AG04450 (cell line): ENCODE measurements around the gene MLC1. TPM values are rescaled to one million over a fixed set of nuclear protein-coding genes. Genes with fewer than 3 reads are reported as not detected.

Source experiments
- CTCF ChIA-PET: fragments of 300-600, 350-600 bp; formaldehyde crosslinking; extraction: SDS; loops from one replicate; lab custom pipeline; 2022; ENCODE audit warnings: antibody characterized with exemption, inconsistent platforms; lab: Charles Lee
- POLR2A ChIA-PET: fragments of 350-600 bp; formaldehyde crosslinking; extraction: SDS; loops from one replicate; lab custom pipeline; 2021; ENCODE audit warnings: antibody characterized with exemption, inconsistent platforms; lab: Yijun Ruan, JAX
- DNase-seq: peaks from one replicate; pipeline ENCODE4 v3.0.0-alpha.2; 2011; ENCODE audit warnings: low read depth, low spot score
- H3K27ac ChIP-seq: one replicate; pipeline ENCODE4 v1.5.1; 2012; ENCODE audit warnings: low read depth, low read length, control low read depth
- H3K27me3 ChIP-seq: one replicate; pipeline ENCODE4 v1.6.0; 2012; ENCODE audit warnings: low read length; ENCODE audit not compliant: control insufficient read depth, insufficient read depth
- H3K4me3 ChIP-seq: 2 replicates; pipeline ENCODE4 v1.5.1; 2011; ENCODE audit warnings: mild to moderate bottlenecking, low read depth, low read length, control low read depth
- H3K9me3 ChIP-seq: 2 replicates; pipeline ENCODE4 v1.5.1; 2012; ENCODE audit warnings: low read length; ENCODE audit not compliant: control insufficient read depth, insufficient read depth
- CTCF ChIP-seq: IDR thresholded peaks from 2 replicates; pipeline ENCODE4 v1.5.1; 2011; ENCODE audit warnings: low read depth, low read length, control low read depth, inconsistent platforms
- polyA plus RNA-seq: library from polyadenylated mRNA; depleted of rRNA; stranded (reverse); fragments of >200 nt; gene quantifications from 2 replicates; pipeline ENCODE4 v1.2.3, GENCODE V29; 2011; rRNA removed

MLC1 gene
- polyA plus RNA-seq, 1 experiment, result 0.27 TPM

DNA sequence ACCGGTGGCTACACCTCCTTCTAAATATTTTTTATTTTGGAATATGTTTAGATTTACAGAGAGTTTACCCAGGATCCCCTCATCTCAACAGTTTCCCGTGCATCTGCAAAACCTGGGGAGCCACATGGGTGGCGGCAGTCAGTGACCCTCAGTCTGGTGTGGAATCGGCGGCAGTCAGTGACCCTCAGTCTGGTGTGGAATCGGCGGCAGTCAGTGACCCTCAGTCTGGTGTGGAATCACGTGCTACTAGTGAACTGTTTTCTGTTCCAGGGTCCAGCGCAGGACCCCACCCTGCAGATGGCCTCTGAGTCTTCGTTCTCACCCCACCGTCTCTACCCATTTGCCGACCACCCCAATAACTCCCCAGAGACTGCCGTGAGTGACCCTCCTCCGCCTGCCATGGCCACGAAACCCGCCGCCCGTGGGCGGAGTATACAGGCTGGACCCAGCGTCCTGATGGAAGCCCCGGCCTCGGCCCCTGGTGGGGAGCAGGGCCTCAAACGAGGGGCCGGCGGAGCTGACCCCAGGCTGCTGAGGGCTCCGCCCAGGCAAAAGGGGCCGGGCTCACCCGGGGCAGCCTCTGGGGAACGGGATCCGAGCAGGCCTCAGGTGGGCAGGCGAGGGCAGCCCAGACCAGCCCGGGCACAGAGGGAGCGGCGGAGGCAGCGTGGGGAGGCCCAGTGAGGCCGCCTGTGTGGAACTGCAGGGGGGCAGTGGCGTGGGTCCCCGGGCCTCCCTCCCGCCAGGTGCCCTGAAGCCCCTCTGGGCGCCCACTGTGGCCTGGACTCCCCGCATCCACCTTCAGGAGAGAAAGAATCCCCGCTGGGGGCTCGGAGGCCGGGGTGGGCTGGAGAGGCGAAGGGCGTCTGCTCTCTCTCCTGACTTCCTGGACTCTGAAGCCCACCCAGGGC is 75.2 kb downstream of the MLC1 start:
- Histone ChIP-seq H3K27ac (no peak overlapping the region), H3K4me3 (no peak overlapping the region), H3K9me3 (no peaks in the 10 kb centered on the region; the same call in 1 of the 2 replicates), H3K27me3 (peaks cover 56% of the 10 kb centered on the region)
- POLR2A ChIA-PET, result no interaction called here
- no peak for DNase-seq
- CTCF ChIA-PET, result no interaction called here
- no peak for TF ChIP-seq CTCF

Other genes starting within 250 kb of the MLC1 start
- 6.3 and 7.5 TPM in 2 replicates for gene ZBED4, start 231.6 kb downstream of the MLC1 start, polyA plus RNA-seq
- 5.4 and 5.6 TPM in 2 replicates for gene ALG12, start 167.0 kb downstream of the MLC1 start, polyA plus RNA-seq
- gene CRELD2, start 166.8 kb downstream of the MLC1 start, polyA plus RNA-seq, result 31.6 and 35.4 TPM in 2 replicates
- gene PIM3, start 124.7 kb downstream of the MLC1 start, polyA plus RNA-seq, result 6.1 and 8.2 TPM in 2 replicates
- gene IL17REL, start 72.7 kb downstream of the MLC1 start, polyA plus RNA-seq, result not detected in 2 replicates
- not detected in 2 replicates for gene TTLL8, start 27.1 kb downstream of the MLC1 start, polyA plus RNA-seq
- 4.2 and 4.6 TPM in 2 replicates for gene MOV10L1, start 4.6 kb upstream of the MLC1 start, polyA plus RNA-seq
- 0.93 and 1.1 TPM in 2 replicates for gene PANX2, start 85.3 kb upstream of the MLC1 start, polyA plus RNA-seq
- gene TRABD, start 100.5 kb upstream of the MLC1 start, polyA plus RNA-seq, result 8.7 and 11.8 TPM in 2 replicates
- gene SELENOO, start 115.6 kb upstream of the MLC1 start, polyA plus RNA-seq, result 6.8 and 9.4 TPM in 2 replicates
- 8.5 and 10.8 TPM in 2 replicates for gene TUBGCP6, start 159.6 kb upstream of the MLC1 start, polyA plus RNA-seq
- 7.0 and 9.9 TPM in 2 replicates for gene HDAC10, start 165.8 kb upstream of the MLC1 start, polyA plus RNA-seq
- 26.6 and 33.7 TPM in 2 replicates for gene MAPK12, start 176.3 kb upstream of the MLC1 start, polyA plus RNA-seq
- gene MAPK11, start 185.0 kb upstream of the MLC1 start, polyA plus RNA-seq, result 6.7 and 9.6 TPM in 2 replicates
- 68.0 and 110 TPM in 2 replicates for gene PLXNB2, start 222.2 kb upstream of the MLC1 start, polyA plus RNA-seq
- gene DENND6B, start 241.6 kb upstream of the MLC1 start, polyA plus RNA-seq, result 2.4 and 3.8 TPM in 2 replicates